Uterus (tissue), 2 donors: Measurements from ENCODE around the gene EEA1.

Source experiments
- CTCF ChIP-seq, 4 experiments: fragments of 200-600 bp in 2 of 4; fragments of 450-650 bp in 2 of 4; sonication (generic) in 2 of 4; IDR thresholded peaks; one replicate each; pipeline ENCODE4 v1.5.1; 2016 to 2019; ENCODE audit warnings: antibody characterized with exemption in 4 of 4, mild to moderate bottlenecking in 2 of 4, moderate library complexity in 1 of 4
- POLR2A ChIP-seq, 2 donors: fragments of 450-650 bp; IDR thresholded peaks; one replicate each; pipeline ENCODE4 v1.6.1; 2016; ENCODE audit warnings: antibody characterized with exemption in 2 of 2, mild to moderate bottlenecking in 1 of 2, moderate library complexity in 1 of 2

GRCh38 chr12:92950011-92950410 is 20.9 kb upstream of the EEA1 start:
- TF ChIP-seq CTCF (IDR thresholded peaks at IDR 0.05) (no peak), POLR2A (IDR thresholded peaks at IDR 0.05) (no peak)
